SK-N-MC (cell line): ENCODE data around the gene PMP22.

Experiments
- EZH2 ChIP-seq: fragments of 200-600 bp; sonication (generic); IDR thresholded peaks from one replicate; pipeline ENCODE4 v1.6.1; 2017; ENCODE audit warnings: antibody characterized with exemption
- POLR2AphosphoS5 ChIP-seq: IDR thresholded peaks from 2 replicates; pipeline ENCODE4 v1.6.1; 2012; ENCODE audit warnings: mild to moderate bottlenecking, low read depth, low read length, borderline replicate concordance

- TF ChIP-seq EZH2 (no peak), POLR2AphosphoS5 (no peak)
These were observed 25.6 kb downstream of the PMP22 start for GRCh38 chr17:15239491-15239890.
